NCI-H524 treated with DMSO at 0.1 percent for 48 hours (cell line): ENCODE data around the gene RBM6.

Source experiments
- DNase-seq: peaks from one replicate; lab custom pipeline; 2025; lab: John Stamatoyannopoulos, UW

RBM6 gene

DNA sequence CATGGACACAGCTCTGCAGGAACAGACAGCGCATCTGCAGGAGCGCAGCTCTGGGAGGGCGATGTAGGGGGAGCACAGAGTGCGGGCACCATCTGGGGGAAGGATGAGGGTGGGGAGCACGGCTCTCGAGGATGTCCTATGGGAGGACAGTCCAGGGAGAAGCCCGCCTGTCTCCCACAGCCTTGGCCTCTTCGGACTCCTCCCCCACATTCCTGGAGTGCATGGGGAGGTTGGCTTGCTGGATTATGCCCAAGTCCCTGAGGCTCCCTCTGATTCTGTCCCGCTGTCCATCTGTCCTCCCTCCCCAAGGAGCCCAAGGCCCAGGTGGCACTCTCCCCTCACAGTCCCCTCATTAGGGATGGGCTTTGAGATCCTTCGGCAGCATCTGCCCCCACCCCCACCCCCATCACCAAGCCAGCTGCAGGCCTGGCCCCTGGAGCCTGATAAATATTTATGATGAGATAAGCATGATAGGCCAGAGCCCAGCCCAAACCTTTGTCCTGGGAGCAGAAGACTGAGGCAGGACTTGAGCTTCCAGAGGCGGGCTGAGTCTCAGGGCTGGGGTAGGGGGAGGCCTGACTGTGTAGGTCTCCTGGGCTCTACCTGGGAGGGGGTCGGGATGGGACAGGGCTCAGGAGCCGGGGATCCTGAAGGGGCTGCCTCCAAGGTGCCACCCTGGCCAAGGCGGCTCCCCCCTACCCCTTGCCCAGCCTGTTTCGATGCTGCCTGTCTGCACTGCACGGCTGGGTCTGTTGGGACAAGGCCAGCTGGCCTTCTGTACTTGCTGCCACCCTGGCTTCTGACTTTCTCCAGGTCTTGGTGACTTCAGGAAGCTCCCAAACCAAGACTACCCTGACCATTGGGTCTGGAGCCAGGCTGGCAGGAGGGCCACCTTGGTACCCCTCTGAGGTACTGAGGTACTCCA, 186.6 kb downstream of the RBM6 start:
- DNase-seq: peak; percentile 78
